ENCODE data around the gene FSD1L. TPM values are rescaled to one million over a fixed set of nuclear protein-coding genes. Genes with fewer than 3 reads are reported as not detected.
A peak's percentile ranks its signal among the peaks of the same experiment; 100 is the strongest.
"Not testable (repeated sequence)": the region's sequence is repeated elsewhere in the genome, so short reads cannot be mapped to it uniquely, and the experiment has no call there.

Gene FSD1L
- total RNA-seq, 1 experiment from 2014 or later: 1.6 TPM

DNA sequence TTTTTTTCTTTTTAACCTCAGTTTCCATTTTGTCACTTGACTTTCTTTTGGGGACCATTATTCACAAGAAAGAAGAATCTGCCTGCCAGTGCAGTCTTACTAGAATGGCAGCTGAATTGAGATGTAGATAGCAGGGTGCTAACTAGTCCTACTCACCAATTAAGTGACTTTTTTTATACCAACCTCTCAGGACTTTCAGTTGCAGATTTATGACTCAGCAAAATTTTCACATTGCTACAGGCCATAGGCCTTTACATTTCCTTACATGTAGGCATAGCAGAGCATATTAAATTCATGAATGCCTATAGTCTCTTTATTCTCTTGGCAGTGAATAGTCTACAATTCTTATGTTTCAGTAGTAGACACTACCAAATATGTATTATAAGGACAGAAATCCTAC is 56.0 kb downstream of the FSD1L start:
- no peaks in the 10 kb centered on the region for H3K79me2 ChIP-seq (ENCODE audit: low read length)
- no peaks in the 10 kb centered on the region for H3K27me3 ChIP-seq (ENCODE audit: low read length)
- H3K4me3 ChIP-seq (ENCODE audit: low read length): no peak overlapping the region
- H3K9ac ChIP-seq (ENCODE audit: low read length): no peak overlapping the region
- peaks cover 5% of the 10 kb centered on the region for H3K4me1 ChIP-seq (ENCODE audit: low read length)
- no peak overlapping the region for H3K4me2 ChIP-seq (ENCODE audit: low read depth, low read length, poor library complexity, severe bottlenecking)
- no peak overlapping the region for H2AFZ ChIP-seq (ENCODE audit: low read length)
- H3K9me3 ChIP-seq (ENCODE audit: low read length): no peaks in the 10 kb centered on the region
- no peak overlapping the region for H3K27ac ChIP-seq (ENCODE audit: low read length)
- H3K36me3 ChIP-seq (ENCODE audit: insufficient read depth, low read length): no peaks in the 10 kb centered on the region
- H4K20me1 ChIP-seq (ENCODE audit: insufficient read depth, low read depth, low read length): no peaks in the 10 kb centered on the region
- DNase-seq: no peak
- H3K9me2 ChIP-seq (replicated peaks; ENCODE audit: insufficient read depth, low read length): no peaks in the 10 kb centered on the region

DNA sequence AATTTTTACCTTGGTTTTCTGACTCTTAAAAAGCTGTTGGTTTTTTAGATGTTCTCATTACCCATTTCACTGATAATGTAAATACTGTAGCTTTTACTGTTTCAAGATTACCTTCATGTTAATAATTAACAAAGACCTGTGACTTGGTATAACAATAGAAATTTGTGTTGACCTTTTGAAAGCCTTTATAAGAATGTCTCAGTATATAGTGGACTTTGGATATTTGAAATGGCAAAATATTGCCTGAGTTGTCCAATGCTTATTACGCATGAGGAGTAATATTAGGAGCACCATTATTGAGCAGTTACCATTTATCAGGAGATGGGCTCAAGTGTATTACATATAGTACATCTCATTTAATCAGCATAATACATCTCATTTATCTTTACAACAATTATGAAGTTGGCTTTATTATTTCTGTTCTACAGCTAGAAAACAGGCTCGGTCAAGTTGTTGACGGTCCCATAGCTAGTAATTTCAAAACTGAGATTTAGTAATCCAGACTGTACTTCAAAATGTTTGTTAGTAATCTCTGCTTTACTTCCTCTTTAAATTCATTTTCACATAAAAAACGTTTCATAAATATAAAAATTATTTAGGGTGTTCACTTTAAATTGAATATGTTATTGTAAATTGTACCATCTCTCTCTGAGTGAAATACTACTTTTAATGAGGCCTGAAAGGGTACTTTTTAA is 59.4 kb downstream of the FSD1L start:
- H3K9ac ChIP-seq (ENCODE audit: low read length): no peak overlapping the region
- no peak overlapping the region for H3K4me3 ChIP-seq (ENCODE audit: low read length)
- H3K9me2 ChIP-seq (replicated peaks; ENCODE audit: insufficient read depth, low read length): no peaks in the 10 kb centered on the region
- no peak for DNase-seq
- H3K27ac ChIP-seq (ENCODE audit: low read length): no peak overlapping the region
- no peak overlapping the region for H2AFZ ChIP-seq (ENCODE audit: low read length)
- no peaks in the 10 kb centered on the region for H4K20me1 ChIP-seq (ENCODE audit: insufficient read depth, low read depth, low read length)
- H3K36me3 ChIP-seq (ENCODE audit: insufficient read depth, low read length): no peaks in the 10 kb centered on the region
- H3K4me1 ChIP-seq (ENCODE audit: low read length): no peaks in the 10 kb centered on the region
- H3K4me2 ChIP-seq (ENCODE audit: low read depth, low read length, poor library complexity, severe bottlenecking): no peak overlapping the region
- no peaks in the 10 kb centered on the region for H3K27me3 ChIP-seq (ENCODE audit: low read length)
- H3K9me3 ChIP-seq (ENCODE audit: low read length): no peaks in the 10 kb centered on the region
- H3K79me2 ChIP-seq (ENCODE audit: low read length): no peaks in the 10 kb centered on the region

DNA sequence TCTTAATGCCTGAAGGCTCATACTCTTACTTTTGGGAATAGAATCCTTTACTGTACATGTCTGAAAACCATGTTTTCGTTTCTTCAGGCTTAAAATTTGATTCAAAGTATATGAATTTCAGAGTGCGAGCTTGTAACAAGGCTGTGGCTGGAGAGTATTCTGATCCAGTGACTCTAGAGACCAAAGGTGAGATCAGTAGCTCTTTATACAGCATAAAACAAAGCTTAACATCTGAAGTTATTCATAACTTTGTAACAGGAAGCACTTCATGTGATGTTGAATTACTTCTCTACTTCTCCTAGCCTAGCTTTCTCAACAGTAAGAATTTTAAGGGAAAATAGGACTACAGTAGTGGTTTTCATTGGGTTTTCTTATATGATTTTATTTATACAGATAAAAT is 60.7 kb downstream of the FSD1L start:
- Histone ChIP-seq H3K9me2 (replicated peaks; ENCODE audit: insufficient read depth, low read length) (no peaks in the 10 kb centered on the region), H3K9ac (ENCODE audit: low read length) (no peak overlapping the region), H3K4me3 (ENCODE audit: low read length) (no peak overlapping the region), H3K36me3 (ENCODE audit: insufficient read depth, low read length) (no peaks in the 10 kb centered on the region), H4K20me1 (ENCODE audit: insufficient read depth, low read depth, low read length) (no peaks in the 10 kb centered on the region), H3K27me3 (ENCODE audit: low read length) (no peaks in the 10 kb centered on the region), H3K79me2 (ENCODE audit: low read length) (no peaks in the 10 kb centered on the region), H3K9me3 (ENCODE audit: low read length) (no peaks in the 10 kb centered on the region), H3K4me1 (ENCODE audit: low read length) (no peaks in the 10 kb centered on the region), H2AFZ (ENCODE audit: low read length) (no peak overlapping the region), H3K4me2 (ENCODE audit: low read depth, low read length, poor library complexity, severe bottlenecking) (no peak overlapping the region), H3K27ac (ENCODE audit: low read length) (no peak overlapping the region)
- DNase-seq: no peak

DNA sequence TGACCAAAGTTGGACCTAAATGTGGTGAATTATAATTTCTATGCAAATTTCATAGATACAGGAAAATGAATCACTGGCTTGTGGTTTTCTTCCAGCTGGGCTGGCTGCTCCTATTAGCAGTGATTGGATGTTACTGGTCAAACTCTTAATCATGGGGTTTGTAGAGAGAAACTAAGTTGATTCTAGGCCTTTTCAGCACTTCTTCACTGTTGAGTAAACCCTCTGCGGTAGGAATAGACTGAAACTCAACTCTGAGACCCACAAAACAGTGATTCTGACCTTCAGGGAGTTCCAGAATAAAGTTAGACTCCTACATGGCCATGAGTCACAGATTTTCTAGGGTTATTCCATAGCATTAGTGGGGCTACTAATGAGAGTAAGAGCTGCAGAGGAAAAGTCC is 62.2 kb downstream of the FSD1L start:
- H3K9ac ChIP-seq (ENCODE audit: low read length): no peak overlapping the region
- no peaks in the 10 kb centered on the region for H3K79me2 ChIP-seq (ENCODE audit: low read length)
- no peak overlapping the region for H2AFZ ChIP-seq (ENCODE audit: low read length)
- H4K20me1 ChIP-seq (ENCODE audit: insufficient read depth, low read depth, low read length): no peaks in the 10 kb centered on the region
- H3K9me2 ChIP-seq (replicated peaks; ENCODE audit: insufficient read depth, low read length): no peaks in the 10 kb centered on the region
- DNase-seq: no peak
- H3K9me3 ChIP-seq (ENCODE audit: low read length): no peaks in the 10 kb centered on the region
- H3K27me3 ChIP-seq (ENCODE audit: low read length): no peaks in the 10 kb centered on the region
- no peak overlapping the region for H3K4me2 ChIP-seq (ENCODE audit: low read depth, low read length, poor library complexity, severe bottlenecking)
- H3K4me1 ChIP-seq (ENCODE audit: low read length): no peaks in the 10 kb centered on the region
- H3K4me3 ChIP-seq (ENCODE audit: low read length): no peak overlapping the region
- no peaks in the 10 kb centered on the region for H3K36me3 ChIP-seq (ENCODE audit: insufficient read depth, low read length)
- H3K27ac ChIP-seq (ENCODE audit: low read length): no peak overlapping the region

DNA sequence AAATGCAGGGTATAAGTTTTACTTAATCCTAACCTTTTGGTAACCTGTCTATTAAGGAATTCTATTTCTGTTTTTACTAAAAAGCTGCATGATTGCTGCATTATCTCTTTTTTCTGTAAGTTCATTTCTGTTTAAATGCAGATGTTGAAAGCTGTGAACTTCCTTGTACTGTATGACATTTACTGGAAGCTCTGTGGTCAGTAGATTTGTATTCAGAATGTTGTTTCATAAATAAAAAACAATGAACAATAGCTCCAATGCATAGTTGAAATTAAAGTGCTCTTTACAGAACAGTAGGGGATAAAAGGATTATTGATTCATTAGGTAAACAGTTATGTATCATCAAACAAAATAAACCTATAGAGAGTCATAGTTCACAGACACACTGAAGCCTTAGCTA is 63.6 kb downstream of the FSD1L start:
- H3K36me3 ChIP-seq (ENCODE audit: insufficient read depth, low read length): no peaks in the 10 kb centered on the region
- no peak for DNase-seq
- no peak overlapping the region for H3K4me2 ChIP-seq (ENCODE audit: low read depth, low read length, poor library complexity, severe bottlenecking)
- H3K4me3 ChIP-seq (ENCODE audit: low read length): no peak overlapping the region
- no peaks in the 10 kb centered on the region for H3K4me1 ChIP-seq (ENCODE audit: low read length)
- no peak overlapping the region for H3K27ac ChIP-seq (ENCODE audit: low read length)
- H4K20me1 ChIP-seq (ENCODE audit: insufficient read depth, low read depth, low read length): no peaks in the 10 kb centered on the region
- H3K79me2 ChIP-seq (ENCODE audit: low read length): no peaks in the 10 kb centered on the region
- H3K9me3 ChIP-seq (ENCODE audit: low read length): no peaks in the 10 kb centered on the region
- H3K27me3 ChIP-seq (ENCODE audit: low read length): no peaks in the 10 kb centered on the region
- H3K9me2 ChIP-seq (replicated peaks; ENCODE audit: insufficient read depth, low read length): no peaks in the 10 kb centered on the region
- no peak overlapping the region for H3K9ac ChIP-seq (ENCODE audit: low read length)
- H2AFZ ChIP-seq (ENCODE audit: low read length): no peak overlapping the region

DNA sequence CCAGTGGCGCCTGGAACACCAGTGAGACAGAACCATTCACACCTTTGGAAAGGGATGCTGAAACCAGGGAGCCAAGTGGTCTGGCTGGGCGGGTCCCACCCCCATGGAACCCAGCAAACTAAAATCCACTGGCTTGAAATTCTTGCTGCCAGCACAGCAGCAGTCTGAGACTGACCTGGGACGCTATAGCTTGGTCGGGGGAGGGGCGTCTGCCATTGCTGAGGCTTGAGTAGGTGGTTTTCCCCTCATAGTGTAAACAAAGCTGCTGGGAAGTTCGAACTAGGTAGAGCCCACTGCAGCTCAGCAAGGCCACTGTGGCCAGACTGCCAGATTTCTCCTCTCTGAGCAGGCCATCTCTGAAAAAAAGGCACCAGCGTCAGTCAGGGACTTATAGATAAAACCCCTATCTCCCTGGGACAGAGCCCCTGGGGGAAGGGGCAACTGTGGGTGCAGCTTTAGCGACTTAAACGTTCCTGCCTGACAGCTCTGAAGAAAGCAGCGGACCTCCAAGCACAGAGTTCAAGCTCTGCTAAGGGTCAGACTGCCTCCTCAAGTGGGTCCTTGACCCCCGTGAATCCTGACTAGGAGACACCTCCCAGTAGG is 68.1 kb downstream of the FSD1L start:
- no peaks in the 10 kb centered on the region; the same call in 1 of the 2 replicates for H3K4me1 ChIP-seq (ENCODE audit: low read length)
- H3K27ac ChIP-seq (ENCODE audit: low read length): no peak overlapping the region
- H3K4me2 ChIP-seq (ENCODE audit: low read depth, low read length, poor library complexity, severe bottlenecking): no peak overlapping the region
- no peaks in the 10 kb centered on the region for H3K9me2 ChIP-seq (replicated peaks; ENCODE audit: insufficient read depth, low read length)
- no peaks in the 10 kb centered on the region for H3K9me3 ChIP-seq (ENCODE audit: low read length)
- no peak overlapping the region for H3K9ac ChIP-seq (ENCODE audit: low read length)
- no peaks in the 10 kb centered on the region for H3K27me3 ChIP-seq (ENCODE audit: low read length)
- no peak for DNase-seq
- no peaks in the 10 kb centered on the region for H3K79me2 ChIP-seq (ENCODE audit: low read length)
- H3K36me3 ChIP-seq (ENCODE audit: insufficient read depth, low read length): no peaks in the 10 kb centered on the region
- H2AFZ ChIP-seq (ENCODE audit: low read length): no peak overlapping the region
- H3K4me3 ChIP-seq (ENCODE audit: low read length): no peak overlapping the region
- no peaks in the 10 kb centered on the region for H4K20me1 ChIP-seq (ENCODE audit: insufficient read depth, low read depth, low read length)

DNA sequence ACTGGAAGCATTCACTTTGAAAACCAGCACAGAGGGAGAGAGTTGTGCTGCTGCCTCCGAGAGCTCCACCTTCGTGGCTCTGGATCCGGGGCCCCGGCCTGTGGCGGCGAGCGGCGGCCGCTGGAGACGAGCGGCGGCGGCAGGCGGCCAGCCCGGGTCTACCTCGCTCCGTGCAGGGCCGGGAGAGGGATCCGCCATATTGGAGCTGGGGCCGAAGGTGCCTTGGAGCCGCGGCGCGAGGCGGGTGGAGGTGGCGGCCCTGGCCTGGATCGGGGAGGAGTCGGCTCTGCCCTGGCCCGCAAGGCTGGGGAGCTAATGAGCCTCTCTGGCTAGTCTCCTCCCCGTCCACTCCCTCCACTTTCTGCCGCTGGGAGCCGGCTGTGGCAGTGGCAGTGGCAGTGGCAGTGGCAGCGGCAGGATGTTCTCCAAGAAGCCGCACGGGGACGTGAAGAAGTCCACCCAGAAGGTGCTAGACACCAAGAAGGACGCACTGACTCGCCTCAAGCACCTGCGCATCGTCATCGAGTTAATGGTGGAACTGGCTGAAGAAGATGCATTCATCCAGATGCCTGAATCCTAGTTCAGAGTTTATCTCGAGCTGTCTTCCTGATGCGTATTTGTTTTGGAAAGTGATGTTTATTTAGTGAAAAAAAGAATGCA is 72.0 kb downstream of the FSD1L start:
- H3K4me1 ChIP-seq (ENCODE audit: low read length); H3K9me2 ChIP-seq (replicated peaks; ENCODE audit: insufficient read depth, low read length); H3K9me3 ChIP-seq (ENCODE audit: low read length); H3K79me2 ChIP-seq (ENCODE audit: low read length); H3K27me3 ChIP-seq (ENCODE audit: low read length); H3K36me3 ChIP-seq (ENCODE audit: insufficient read depth, low read length); H3K4me3 ChIP-seq (ENCODE audit: low read length); H2AFZ ChIP-seq (ENCODE audit: low read length); H3K4me2 ChIP-seq (ENCODE audit: low read depth, low read length, poor library complexity, severe bottlenecking); H4K20me1 ChIP-seq (ENCODE audit: insufficient read depth, low read depth, low read length); H3K27ac ChIP-seq (ENCODE audit: low read length): not testable (repeated sequence)
- DNase-seq: peak; percentile 62
- peak overlapping the region; percentile 51; the same call in 1 of the 2 replicates for H3K9ac ChIP-seq (ENCODE audit: low read length)

DNA sequence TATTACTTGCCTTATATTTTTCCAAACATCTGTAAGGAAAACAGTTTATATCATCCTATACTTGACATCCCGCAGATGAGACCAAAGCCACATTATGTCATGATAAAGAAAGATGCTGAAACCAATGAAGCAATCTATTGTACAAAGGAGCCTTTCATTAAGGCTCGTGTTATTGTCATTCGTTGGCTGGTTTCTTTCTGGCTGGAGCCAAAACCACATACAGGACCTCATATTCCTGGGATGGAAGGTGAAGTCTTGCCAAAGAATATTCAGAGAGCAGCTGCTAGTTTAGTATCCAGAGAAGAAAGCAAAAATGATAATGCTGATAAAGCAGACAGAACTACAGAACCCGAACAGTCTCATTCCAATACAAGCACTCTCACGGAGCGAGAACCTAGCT is 73.2 kb downstream of the FSD1L start:
- H3K27me3 ChIP-seq (ENCODE audit: low read length); H2AFZ ChIP-seq (ENCODE audit: low read length); H4K20me1 ChIP-seq (ENCODE audit: insufficient read depth, low read depth, low read length); DNase-seq; H3K9ac ChIP-seq (ENCODE audit: low read length); H3K4me2 ChIP-seq (ENCODE audit: low read depth, low read length, poor library complexity, severe bottlenecking); H3K9me2 ChIP-seq (replicated peaks; ENCODE audit: insufficient read depth, low read length); H3K79me2 ChIP-seq (ENCODE audit: low read length); H3K4me3 ChIP-seq (ENCODE audit: low read length); H3K9me3 ChIP-seq (ENCODE audit: low read length); H3K4me1 ChIP-seq (ENCODE audit: low read length); H3K27ac ChIP-seq (ENCODE audit: low read length); H3K36me3 ChIP-seq (ENCODE audit: insufficient read depth, low read length): not testable (repeated sequence)
